Fibroblast of pulmonary artery (primary cell): ENCODE results near the gene LIN7A.

Experiments used
- DNase-seq: peaks from one replicate; pipeline ENCODE4 v3.0.0-alpha.2; 2010; ENCODE audit warnings: low read depth
- H3K4me3 ChIP-seq: replicated peaks from 2 replicates; pipeline ENCODE4 v1.5.1; 2011; ENCODE audit warnings: low read depth, mild to moderate bottlenecking, control low read depth, low read length, moderate library complexity
- TF ChIP-seq, protein P1 (sequence below): IDR thresholded peaks from 2 replicates; pipeline ENCODE4 v1.5.1; 2011; ENCODE audit warnings: mild to moderate bottlenecking, control low read depth, low read length, inconsistent platforms; ENCODE audit errors: missing control alignments

Gene LIN7A

DNA sequence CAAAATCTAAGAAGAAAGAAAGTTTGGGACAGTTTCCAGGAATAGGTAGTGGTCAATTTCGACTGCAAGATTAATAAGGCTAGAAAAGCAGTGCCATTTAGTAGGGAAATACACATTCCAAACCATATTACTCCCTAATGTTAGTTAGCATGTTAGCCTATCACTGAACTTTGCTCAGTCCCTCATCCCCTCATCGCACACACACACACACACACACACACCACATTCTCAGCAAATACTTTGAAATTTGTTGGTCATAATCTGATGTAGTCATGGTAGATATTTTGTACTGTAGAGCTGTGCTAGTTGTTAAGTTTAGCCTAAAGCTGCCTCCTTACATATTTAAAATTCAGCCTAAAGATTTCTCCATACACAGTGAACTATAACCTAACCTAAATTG lies 157.0 kb downstream of the LIN7A start:
- TF ChIP-seq, protein P1, sequence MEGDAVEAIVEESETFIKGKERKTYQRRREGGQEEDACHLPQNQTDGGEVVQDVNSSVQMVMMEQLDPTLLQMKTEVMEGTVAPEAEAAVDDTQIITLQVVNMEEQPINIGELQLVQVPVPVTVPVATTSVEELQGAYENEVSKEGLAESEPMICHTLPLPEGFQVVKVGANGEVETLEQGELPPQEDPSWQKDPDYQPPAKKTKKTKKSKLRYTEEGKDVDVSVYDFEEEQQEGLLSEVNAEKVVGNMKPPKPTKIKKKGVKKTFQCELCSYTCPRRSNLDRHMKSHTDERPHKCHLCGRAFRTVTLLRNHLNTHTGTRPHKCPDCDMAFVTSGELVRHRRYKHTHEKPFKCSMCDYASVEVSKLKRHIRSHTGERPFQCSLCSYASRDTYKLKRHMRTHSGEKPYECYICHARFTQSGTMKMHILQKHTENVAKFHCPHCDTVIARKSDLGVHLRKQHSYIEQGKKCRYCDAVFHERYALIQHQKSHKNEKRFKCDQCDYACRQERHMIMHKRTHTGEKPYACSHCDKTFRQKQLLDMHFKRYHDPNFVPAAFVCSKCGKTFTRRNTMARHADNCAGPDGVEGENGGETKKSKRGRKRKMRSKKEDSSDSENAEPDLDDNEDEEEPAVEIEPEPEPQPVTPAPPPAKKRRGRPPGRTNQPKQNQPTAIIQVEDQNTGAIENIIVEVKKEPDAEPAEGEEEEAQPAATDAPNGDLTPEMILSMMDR: no peak
- H3K4me3 ChIP-seq: no peak overlapping the region

DNA sequence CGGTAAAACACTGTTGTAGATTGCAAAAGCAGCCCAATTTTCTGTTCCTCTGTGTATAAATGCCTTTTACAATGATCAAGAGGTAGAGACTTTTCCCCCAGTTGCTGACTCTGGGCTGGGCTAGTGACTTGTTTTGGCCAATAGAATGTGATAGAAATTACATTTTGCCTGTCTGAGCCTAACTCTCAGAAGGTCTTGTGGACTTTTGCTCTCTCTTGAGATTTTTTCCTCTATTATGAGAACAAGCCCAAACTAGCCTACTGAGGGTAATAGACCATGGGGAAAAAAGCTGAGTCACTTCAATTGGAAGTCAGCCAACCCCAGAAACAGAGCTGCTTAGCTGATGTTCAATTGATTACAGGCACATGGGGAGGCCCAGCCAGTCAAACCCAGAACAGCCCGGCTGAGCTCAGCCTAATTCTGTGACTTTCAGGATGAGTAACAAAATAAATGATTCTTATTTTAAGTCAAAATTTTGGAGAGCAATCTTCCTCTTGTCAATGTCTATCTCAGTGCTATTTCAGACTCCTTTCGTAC lies 159.7 kb downstream of the LIN7A start:
- DNase-seq: peak; percentile 96
- TF ChIP-seq, protein P1: no peak
- no peak overlapping the region for H3K4me3 ChIP-seq

More for the DNA sequence above, 157.0 kb downstream of the LIN7A start:
- no peak for DNase-seq

DNA sequence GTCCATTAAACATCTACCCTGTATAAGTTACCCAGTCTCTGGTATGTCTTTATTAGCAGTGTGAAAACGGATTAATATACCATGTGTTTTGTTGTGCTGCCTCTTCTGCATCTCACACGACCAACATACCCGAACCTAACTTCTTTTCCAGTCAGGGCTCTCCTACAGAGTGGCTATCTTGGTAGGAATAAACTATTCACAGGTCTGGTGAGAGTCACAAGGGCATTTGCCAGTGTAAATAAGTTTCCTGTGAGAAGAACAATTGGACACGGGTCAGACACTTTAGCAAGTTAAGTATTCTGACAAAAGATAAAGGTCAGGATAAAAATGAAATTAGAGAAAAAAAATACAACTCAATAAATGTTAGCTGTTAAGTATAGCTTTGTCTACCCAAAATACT lies 160.1 kb downstream of the LIN7A start:
- no peak for DNase-seq
- TF ChIP-seq, protein P1: no peak

DNA sequence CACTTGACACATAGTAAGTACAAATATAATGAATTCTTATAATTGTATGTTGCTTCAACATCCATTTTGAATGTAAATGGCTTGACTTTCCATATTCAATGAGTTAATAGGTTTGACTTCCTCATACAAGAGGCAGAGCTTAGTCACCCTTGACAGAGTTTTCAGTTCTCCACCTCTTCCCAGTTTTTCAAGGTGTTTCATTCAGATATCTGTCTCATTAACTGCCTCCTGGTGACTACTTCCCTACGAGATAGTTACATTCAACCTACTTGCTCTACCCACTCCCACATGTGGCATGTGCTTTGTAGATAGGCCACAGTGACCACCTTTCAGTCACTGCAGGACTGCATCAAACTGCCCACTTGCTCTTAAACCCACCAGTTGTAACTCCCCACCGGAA lies 161.0 kb downstream of the LIN7A start:
- TF ChIP-seq, protein P1: no peak
- H3K4me3 ChIP-seq: no peak overlapping the region
- DNase-seq: no peak

More for the DNA sequence above, 160.1 kb downstream of the LIN7A start:
- no peak overlapping the region for H3K4me3 ChIP-seq

DNA sequence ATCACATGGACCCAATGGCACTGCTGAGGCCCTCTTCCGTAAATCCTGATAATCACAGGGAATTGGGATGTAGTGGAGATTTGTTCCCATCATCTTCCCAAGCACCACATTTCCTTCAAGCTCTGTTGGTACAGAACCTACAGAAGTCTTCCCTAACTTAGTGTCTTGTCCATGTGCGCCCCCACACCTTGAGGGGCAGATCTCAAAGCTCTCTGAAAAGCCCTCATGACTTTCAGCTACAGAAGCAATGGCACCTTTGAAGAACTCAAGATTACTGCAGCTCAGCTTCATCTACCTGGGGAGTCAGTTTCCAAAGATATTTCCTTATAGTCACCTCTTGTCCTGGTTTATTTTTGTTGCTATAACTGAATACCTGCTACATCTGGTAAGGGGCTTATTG lies 166.8 kb downstream of the LIN7A start:
- TF ChIP-seq, protein P1: no peak
- no peak for DNase-seq

DNA sequence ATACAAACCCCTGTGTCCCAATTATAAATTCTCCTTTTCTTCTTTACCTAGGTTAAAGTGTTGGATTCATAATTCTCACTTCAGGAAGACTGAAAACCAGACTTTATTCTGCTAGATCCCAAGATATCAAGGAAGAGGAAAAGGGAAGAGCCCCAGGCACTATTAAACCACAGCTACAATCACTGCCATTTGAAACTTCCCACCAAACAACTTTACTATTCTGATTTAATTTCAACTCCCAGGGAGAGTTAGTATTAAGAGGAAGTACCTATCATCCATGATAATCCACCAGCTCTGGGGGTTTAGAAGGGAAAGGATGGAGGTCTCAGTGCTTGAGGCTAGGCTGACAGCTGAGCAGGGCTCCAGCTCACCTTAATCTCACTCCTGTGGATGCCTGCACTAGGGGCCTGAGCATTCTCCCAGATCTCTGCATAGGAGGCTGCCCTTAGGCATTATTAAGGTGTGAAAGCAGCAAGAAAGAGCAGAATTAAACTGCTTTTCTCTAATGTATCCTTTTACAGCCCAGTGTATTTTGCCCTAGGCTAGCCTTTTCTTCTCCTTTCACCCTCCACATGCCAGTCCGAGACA lies 168.1 kb downstream of the LIN7A start:
- DNase-seq: no peak
- TF ChIP-seq, protein P1: no peak
- no peak overlapping the region for H3K4me3 ChIP-seq

More for the DNA sequence above, 166.8 kb downstream of the LIN7A start:
- no peak overlapping the region for H3K4me3 ChIP-seq

DNA sequence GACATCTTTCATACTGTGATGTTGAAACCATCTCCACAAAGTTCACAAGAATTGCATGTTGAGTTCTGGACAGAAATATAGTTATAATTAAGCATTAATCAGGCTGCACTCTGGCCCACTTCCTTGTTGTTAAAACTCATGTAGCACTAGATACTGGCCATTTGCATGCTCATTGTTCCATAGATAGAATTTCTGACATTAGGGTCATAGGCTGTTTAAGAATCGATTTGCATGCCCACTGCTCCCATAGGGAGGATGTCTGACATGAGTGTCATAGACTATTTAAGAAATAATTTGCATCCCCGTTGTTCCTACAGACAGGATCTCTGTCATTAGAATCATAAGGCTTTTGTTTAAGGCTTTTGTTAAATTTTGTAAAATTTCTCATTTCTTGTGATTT lies 170.8 kb downstream of the LIN7A start:
- TF ChIP-seq, protein P1: no peak
- DNase-seq: no peak

More for the DNA sequence above, 170.8 kb downstream of the LIN7A start:
- no peak overlapping the region for H3K4me3 ChIP-seq
